GM23338 (cell line): Measurements from ENCODE around the gene CACNA2D1. TPM values are rescaled to one million over a fixed set of nuclear protein-coding genes. Genes with fewer than 3 reads are reported as not detected.

Experiments
- ATAC-seq: fragments of 200-7000 bp; cut with Tn5 transposase; 3 replicates; pipeline ENCODE4 v1.9.1; 2020
- DNase-seq: peaks from one replicate; pipeline ENCODE4 v3.0.0-alpha.2; 2015; ENCODE audit warnings: low spot score
- H2AFZ ChIP-seq: fragments of 200-600 bp; sonication (generic); 2 replicates; pipeline ENCODE4 v1.8.0; 2016; ENCODE audit warnings: antibody characterized with exemption, mild to moderate bottlenecking, moderate library complexity
- H3F3A ChIP-seq: fragments of 200-600 bp; sonication (generic); replicated peaks from 2 replicates; pipeline ENCODE4 v1.8.0; 2017; ENCODE audit warnings: antibody characterized with exemption, mixed run types, low read depth
- H3K27ac ChIP-seq: fragments of 200-600 bp; sonication (generic); 2 replicates; pipeline ENCODE4 v1.6.1; 2016; ENCODE audit warnings: low read depth
- H3K27me3 ChIP-seq: fragments of 200-600 bp; sonication (generic); 2 replicates; pipeline ENCODE4 v1.8.0; 2016; ENCODE audit warnings: mild to moderate bottlenecking, mixed run types, moderate library complexity; ENCODE audit not compliant: insufficient read depth
- H3K36me3 ChIP-seq: fragments of 200-600 bp; sonication (generic); 2 replicates; pipeline ENCODE4 v1.8.0; 2016; ENCODE audit warnings: mild to moderate bottlenecking; ENCODE audit not compliant: insufficient read depth
- H3K4me1 ChIP-seq: fragments of 200-600 bp; sonication (generic); 2 replicates; pipeline ENCODE4 v1.8.0; 2016; ENCODE audit warnings: mild to moderate bottlenecking, moderate library complexity; ENCODE audit not compliant: insufficient read depth
- H3K4me2 ChIP-seq: fragments of 200-600 bp; sonication (generic); 2 replicates; pipeline ENCODE4 v1.7.1; 2017; ENCODE audit warnings: mixed run types
- H3K4me3 ChIP-seq: fragments of 200-600 bp; sonication (generic); 2 replicates; pipeline ENCODE4 v1.6.1; 2016; ENCODE audit warnings: mixed run types
- H3K79me2 ChIP-seq: fragments of 200-600 bp; sonication (generic); replicated peaks from 2 replicates; pipeline ENCODE4 v1.8.0; 2017; ENCODE audit warnings: mild to moderate bottlenecking; ENCODE audit not compliant: insufficient read depth
- H3K9me2 ChIP-seq: fragments of 200-600 bp; sonication (generic); 2 replicates; pipeline ENCODE4 v1.8.0; 2017; ENCODE audit not compliant: insufficient read depth
- H4K20me1 ChIP-seq: fragments of 200-600 bp; sonication (generic); replicated peaks from 2 replicates; pipeline ENCODE4 v1.8.0; 2017; ENCODE audit warnings: mild to moderate bottlenecking; ENCODE audit not compliant: insufficient read depth
- H3K27ac Mint-ChIP-seq: 2 replicates; pipeline ENCODE4 v1.8.0; 2020; ENCODE audit warnings: inconsistent platforms, mild to moderate bottlenecking, moderate library complexity, mixed read lengths
- H3K27me3 Mint-ChIP-seq: 3 replicates; pipeline ENCODE4 v1.8.0; 2022; ENCODE audit warnings: low read depth, mild to moderate bottlenecking, moderate library complexity, mixed read lengths, inconsistent platforms; ENCODE audit not compliant: insufficient read depth, poor library complexity
- H3K36me3 Mint-ChIP-seq: 3 replicates; pipeline ENCODE4 v1.8.0; 2021; ENCODE audit warnings: low read depth, mild to moderate bottlenecking, inconsistent platforms, moderate library complexity, mixed read lengths
- H3K4me1 Mint-ChIP-seq: 3 replicates; pipeline ENCODE4 v1.8.0; 2020; ENCODE audit warnings: mild to moderate bottlenecking, inconsistent platforms, mixed read lengths
- H3K4me3 Mint-ChIP-seq: 3 replicates; pipeline ENCODE4 v1.8.0; 2021; ENCODE audit warnings: moderate library complexity, mild to moderate bottlenecking, inconsistent platforms, mixed read lengths
- H3K9me3 Mint-ChIP-seq: 3 replicates; pipeline ENCODE4 v1.8.0; 2020; ENCODE audit warnings: moderate library complexity, mild to moderate bottlenecking, inconsistent platforms, mixed read lengths
- CREB1 ChIP-seq: fragments of 250-450 bp; sonication (Bioruptor Pico); IDR thresholded peaks from 2 replicates; pipeline ENCODE4 v1.5.0; 2020; ENCODE audit warnings: low read depth, mild to moderate bottlenecking, moderate library complexity
- EZH2 ChIP-seq: fragments of 200-600 bp; sonication (generic); IDR thresholded peaks from one replicate; pipeline ENCODE4 v1.8.0; 2017; ENCODE audit warnings: antibody characterized with exemption, mild to moderate bottlenecking, low read depth; ENCODE audit not compliant: unreplicated experiment
- EZH2phosphoT487 ChIP-seq: fragments of 200-600 bp; sonication (generic); IDR thresholded peaks from one replicate; pipeline ENCODE4 v1.8.1; 2018; ENCODE audit warnings: antibody characterized with exemption; ENCODE audit not compliant: unreplicated experiment
- JUNB ChIP-seq: IDR thresholded peaks from one replicate; pipeline ENCODE4 v1.6.1; 2016; ENCODE audit warnings: antibody characterized with exemption; ENCODE audit not compliant: unreplicated experiment
- NANOG ChIP-seq: IDR thresholded peaks from 2 replicates; pipeline ENCODE4 v1.6.1; 2016; ENCODE audit warnings: antibody characterized with exemption, borderline replicate concordance
- POLR2AphosphoS5 ChIP-seq: IDR thresholded peaks from 2 replicates; pipeline ENCODE4 v1.6.1; 2016; ENCODE audit warnings: antibody characterized with exemption, low read depth
- STAT1 ChIP-seq: IDR thresholded peaks from one replicate; pipeline ENCODE4 v1.6.1; 2016; ENCODE audit warnings: antibody characterized with exemption; ENCODE audit not compliant: unreplicated experiment
- ZNF114 ChIP-seq: fragments of 250-450 bp; sonication (Bioruptor Pico); IDR thresholded peaks from 2 replicates; pipeline ENCODE4 v1.5.0; 2020; ENCODE audit warnings: mild to moderate bottlenecking, moderate library complexity
- ZNF331 ChIP-seq: fragments of 250-450 bp; sonication (Bioruptor Pico); IDR thresholded peaks from 2 replicates; pipeline ENCODE4 v1.5.0; 2020; ENCODE audit warnings: low read depth, mild to moderate bottlenecking, moderate library complexity
- polyA plus RNA-seq: library from polyadenylated mRNA; unstranded; fragments of >200 nt; fragmentation: Nextera tagmentation; extraction: Ambion mirVana; gene quantifications from 2 replicates; pipeline ENCODE4 v1.2.1, GENCODE V29; 2016
- total RNA-seq: library from RNA; depleted of rRNA; stranded (reverse); fragments of >200 nt; shearing (Covaris generic); gene quantifications from 2 replicates; pipeline ENCODE4 v1.2.3, GENCODE V29; 2014
- TF ChIP-seq, protein P1 (sequence below): IDR thresholded peaks from one replicate; pipeline ENCODE4 v1.6.1; 2018; ENCODE audit warnings: antibody characterized with exemption; ENCODE audit not compliant: unreplicated experiment
- TF ChIP-seq, protein P2 (sequence below): fragments of 250-450 bp; sonication (Bioruptor Pico); IDR thresholded peaks from 2 replicates; pipeline ENCODE4 v1.5.0; 2020; ENCODE audit warnings: mild to moderate bottlenecking, moderate library complexity
- TF ChIP-seq, protein P3 (sequence below): IDR thresholded peaks from 2 replicates; pipeline ENCODE4 v1.6.1; 2016; ENCODE audit warnings: antibody characterized with exemption

CACNA2D1 gene
- total and polyA plus RNA-seq, 2 experiments from 2014 or later, result 7.0 to 20.4 TPM

DNA sequence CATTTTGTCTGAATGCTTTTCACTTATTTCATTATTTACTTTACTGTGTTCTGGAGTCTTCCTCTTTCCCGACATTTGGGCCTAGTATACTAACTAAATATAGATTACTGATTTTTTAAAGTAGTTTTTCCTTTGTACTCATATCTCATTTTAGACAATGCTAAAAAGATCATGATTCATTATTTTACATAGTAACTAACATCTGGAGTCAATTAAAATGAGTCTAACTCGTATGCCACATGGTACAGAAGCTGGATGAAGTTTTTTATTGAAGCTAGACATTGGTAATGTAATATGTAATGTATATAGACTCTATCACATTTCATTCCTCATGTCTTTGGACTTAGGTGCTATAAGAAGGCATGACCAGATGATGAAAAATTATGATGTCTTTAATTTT lies 517.4 kb downstream of the CACNA2D1 start (continued):
- TF ChIP-seq, protein P1, sequence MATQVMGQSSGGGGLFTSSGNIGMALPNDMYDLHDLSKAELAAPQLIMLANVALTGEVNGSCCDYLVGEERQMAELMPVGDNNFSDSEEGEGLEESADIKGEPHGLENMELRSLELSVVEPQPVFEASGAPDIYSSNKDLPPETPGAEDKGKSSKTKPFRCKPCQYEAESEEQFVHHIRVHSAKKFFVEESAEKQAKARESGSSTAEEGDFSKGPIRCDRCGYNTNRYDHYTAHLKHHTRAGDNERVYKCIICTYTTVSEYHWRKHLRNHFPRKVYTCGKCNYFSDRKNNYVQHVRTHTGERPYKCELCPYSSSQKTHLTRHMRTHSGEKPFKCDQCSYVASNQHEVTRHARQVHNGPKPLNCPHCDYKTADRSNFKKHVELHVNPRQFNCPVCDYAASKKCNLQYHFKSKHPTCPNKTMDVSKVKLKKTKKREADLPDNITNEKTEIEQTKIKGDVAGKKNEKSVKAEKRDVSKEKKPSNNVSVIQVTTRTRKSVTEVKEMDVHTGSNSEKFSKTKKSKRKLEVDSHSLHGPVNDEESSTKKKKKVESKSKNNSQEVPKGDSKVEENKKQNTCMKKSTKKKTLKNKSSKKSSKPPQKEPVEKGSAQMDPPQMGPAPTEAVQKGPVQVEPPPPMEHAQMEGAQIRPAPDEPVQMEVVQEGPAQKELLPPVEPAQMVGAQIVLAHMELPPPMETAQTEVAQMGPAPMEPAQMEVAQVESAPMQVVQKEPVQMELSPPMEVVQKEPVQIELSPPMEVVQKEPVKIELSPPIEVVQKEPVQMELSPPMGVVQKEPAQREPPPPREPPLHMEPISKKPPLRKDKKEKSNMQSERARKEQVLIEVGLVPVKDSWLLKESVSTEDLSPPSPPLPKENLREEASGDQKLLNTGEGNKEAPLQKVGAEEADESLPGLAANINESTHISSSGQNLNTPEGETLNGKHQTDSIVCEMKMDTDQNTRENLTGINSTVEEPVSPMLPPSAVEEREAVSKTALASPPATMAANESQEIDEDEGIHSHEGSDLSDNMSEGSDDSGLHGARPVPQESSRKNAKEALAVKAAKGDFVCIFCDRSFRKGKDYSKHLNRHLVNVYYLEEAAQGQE, result no peak
- TF ChIP-seq ZNF331 (CRISPR knock-in tag), result no peak
- TF ChIP-seq CREB1, result no peak
- TF ChIP-seq JUNB, result no peak
- no peak for TF ChIP-seq EZH2phosphoT487
- TF ChIP-seq NANOG, result no peak
- no peak for TF ChIP-seq POLR2AphosphoS5
- no peak for TF ChIP-seq ZNF114
- TF ChIP-seq EZH2, result no peak

DNA sequence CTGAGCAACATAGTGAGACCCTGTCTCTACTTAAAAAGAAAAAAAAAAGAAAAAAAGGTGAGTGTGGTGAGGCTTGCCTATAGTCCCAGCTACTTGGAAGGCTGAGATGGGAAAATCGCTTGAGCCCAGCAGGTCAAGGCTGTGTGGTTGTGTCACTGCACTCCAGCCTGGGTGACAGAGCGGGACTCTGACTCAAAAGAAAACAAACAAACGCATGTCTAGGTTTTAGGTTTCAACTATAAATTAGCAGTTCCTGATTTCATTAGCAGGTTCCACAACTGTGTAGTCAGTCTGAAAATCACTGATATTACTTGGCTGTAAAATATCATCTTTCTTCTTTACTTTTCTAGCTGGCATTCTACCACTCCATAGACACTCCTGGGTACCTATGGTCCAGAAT lies 518.0 kb downstream of the CACNA2D1 start:
- Histone ChIP-seq H3F3A (no peaks in the 10 kb centered on the region), H3K4me1 (no peaks in the 10 kb centered on the region), H3K4me2 (no peak overlapping the region), H3K4me3 (no peak overlapping the region), H3K36me3 (no peaks in the 10 kb centered on the region), H3K79me2 (no peaks in the 10 kb centered on the region), H3K27ac (no peak overlapping the region), H2AFZ (no peak overlapping the region), H4K20me1 (no peaks in the 10 kb centered on the region), H3K9me2 (no peaks in the 10 kb centered on the region; the same call in 1 of the 2 replicates), H3K27me3 (no peaks in the 10 kb centered on the region)
- Mint-ChIP-seq H3K4me1 (peaks cover 16% of the 10 kb centered on the region), H3K27ac (no peak overlapping the region), H3K9me3 (no peaks in the 10 kb centered on the region), H3K4me3 (no peak overlapping the region), H3K27me3 (peaks cover 2% of the 10 kb centered on the region), H3K36me3 (no peaks in the 10 kb centered on the region)
- DNase-seq (no peak), ATAC-seq (no peak)
- no peak for TF ChIP-seq CREB1
- no peak for TF ChIP-seq ZNF114
- TF ChIP-seq JUNB, result no peak
- TF ChIP-seq EZH2phosphoT487, result no peak
- no peak for TF ChIP-seq STAT1
- no peak for TF ChIP-seq POLR2AphosphoS5
- no peak for TF ChIP-seq NANOG
- no peak for TF ChIP-seq ZNF331 (CRISPR knock-in tag)
- TF ChIP-seq, protein P2, sequence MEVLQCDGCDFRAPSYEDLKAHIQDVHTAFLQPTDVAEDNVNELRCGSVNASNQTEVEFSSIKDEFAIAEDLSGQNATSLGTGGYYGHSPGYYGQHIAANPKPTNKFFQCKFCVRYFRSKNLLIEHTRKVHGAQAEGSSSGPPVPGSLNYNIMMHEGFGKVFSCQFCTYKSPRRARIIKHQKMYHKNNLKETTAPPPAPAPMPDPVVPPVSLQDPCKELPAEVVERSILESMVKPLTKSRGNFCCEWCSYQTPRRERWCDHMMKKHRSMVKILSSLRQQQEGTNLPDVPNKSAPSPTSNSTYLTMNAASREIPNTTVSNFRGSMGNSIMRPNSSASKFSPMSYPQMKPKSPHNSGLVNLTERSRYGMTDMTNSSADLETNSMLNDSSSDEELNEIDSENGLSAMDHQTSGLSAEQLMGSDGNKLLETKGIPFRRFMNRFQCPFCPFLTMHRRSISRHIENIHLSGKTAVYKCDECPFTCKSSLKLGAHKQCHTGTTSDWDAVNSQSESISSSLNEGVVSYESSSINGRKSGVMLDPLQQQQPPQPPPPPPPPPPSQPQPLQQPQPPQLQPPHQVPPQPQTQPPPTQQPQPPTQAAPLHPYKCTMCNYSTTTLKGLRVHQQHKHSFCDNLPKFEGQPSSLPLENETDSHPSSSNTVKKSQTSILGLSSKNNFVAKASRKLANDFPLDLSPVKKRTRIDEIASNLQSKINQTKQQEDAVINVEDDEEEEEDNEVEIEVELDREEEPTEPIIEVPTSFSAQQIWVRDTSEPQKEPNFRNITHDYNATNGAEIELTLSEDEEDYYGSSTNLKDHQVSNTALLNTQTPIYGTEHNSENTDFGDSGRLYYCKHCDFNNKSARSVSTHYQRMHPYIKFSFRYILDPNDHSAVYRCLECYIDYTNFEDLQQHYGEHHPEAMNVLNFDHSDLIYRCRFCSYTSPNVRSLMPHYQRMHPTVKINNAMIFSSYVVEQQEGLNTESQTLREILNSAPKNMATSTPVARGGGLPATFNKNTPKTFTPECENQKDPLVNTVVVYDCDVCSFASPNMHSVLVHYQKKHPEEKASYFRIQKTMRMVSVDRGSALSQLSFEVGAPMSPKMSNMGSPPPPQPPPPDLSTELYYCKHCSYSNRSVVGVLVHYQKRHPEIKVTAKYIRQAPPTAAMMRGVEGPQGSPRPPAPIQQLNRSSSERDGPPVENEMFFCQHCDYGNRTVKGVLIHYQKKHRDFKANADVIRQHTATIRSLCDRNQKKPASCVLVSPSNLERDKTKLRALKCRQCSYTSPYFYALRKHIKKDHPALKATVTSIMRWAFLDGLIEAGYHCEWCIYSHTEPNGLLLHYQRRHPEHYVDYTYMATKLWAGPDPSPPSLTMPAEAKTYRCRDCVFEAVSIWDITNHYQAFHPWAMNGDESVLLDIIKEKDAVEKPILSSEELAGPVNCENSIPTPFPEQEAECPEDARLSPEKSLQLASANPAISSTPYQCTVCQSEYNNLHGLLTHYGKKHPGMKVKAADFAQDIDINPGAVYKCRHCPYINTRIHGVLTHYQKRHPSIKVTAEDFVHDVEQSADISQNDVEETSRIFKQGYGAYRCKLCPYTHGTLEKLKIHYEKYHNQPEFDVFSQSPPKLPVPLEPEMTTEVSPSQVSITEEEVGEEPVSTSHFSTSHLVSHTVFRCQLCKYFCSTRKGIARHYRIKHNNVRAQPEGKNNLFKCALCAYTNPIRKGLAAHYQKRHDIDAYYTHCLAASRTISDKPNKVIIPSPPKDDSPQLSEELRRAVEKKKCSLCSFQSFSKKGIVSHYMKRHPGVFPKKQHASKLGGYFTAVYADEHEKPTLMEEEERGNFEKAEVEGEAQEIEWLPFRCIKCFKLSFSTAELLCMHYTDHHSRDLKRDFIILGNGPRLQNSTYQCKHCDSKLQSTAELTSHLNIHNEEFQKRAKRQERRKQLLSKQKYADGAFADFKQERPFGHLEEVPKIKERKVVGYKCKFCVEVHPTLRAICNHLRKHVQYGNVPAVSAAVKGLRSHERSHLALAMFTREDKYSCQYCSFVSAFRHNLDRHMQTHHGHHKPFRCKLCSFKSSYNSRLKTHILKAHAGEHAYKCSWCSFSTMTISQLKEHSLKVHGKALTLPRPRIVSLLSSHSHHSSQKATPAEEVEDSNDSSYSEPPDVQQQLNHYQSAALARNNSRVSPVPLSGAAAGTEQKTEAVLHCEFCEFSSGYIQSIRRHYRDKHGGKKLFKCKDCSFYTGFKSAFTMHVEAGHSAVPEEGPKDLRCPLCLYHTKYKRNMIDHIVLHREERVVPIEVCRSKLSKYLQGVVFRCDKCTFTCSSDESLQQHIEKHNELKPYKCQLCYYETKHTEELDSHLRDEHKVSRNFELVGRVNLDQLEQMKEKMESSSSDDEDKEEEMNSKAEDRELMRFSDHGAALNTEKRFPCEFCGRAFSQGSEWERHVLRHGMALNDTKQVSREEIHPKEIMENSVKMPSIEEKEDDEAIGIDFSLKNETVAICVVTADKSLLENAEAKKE (CRISPR knock-in tag), result no peak
- TF ChIP-seq EZH2, result no peak
- TF ChIP-seq, protein P3, sequence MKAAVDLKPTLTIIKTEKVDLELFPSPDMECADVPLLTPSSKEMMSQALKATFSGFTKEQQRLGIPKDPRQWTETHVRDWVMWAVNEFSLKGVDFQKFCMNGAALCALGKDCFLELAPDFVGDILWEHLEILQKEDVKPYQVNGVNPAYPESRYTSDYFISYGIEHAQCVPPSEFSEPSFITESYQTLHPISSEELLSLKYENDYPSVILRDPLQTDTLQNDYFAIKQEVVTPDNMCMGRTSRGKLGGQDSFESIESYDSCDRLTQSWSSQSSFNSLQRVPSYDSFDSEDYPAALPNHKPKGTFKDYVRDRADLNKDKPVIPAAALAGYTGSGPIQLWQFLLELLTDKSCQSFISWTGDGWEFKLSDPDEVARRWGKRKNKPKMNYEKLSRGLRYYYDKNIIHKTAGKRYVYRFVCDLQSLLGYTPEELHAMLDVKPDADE, result no peak
